PC-3 (cell line): ENCODE data around the gene NR5A2. TPM values are rescaled to one million over a fixed set of nuclear protein-coding genes. Genes with fewer than 3 reads are reported as not detected.
A peak's percentile ranks its signal among the peaks of the same experiment; 100 is the strongest.

Experiments
- ATAC-seq: fragments of 200-7000 bp; cut with Tn5 transposase; 2 replicates; pipeline ENCODE4 v1.9.1; 2020; ENCODE audit warnings: mild to moderate bottlenecking, moderate library complexity
- BruUV-seq: library from RNA; stranded (reverse); fragments of 400-500 nt; replicated peaks from 2 replicates; lab custom pipeline; 2021; lab: Mats Ljungman, UMichigan
- CTCF ChIA-PET: fragments of 300-600 bp; sonication (Branson Sonifier 250); formaldehyde crosslinking; loops from one replicate; lab custom pipeline; 2022; ENCODE audit warnings: antibody characterized with exemption; lab: Charles Lee
- POLR2A ChIA-PET: fragments of 300-600 bp; sonication (Branson Sonifier 250); formaldehyde crosslinking; loops from one replicate; lab custom pipeline; 2022; ENCODE audit warnings: antibody characterized with exemption; ENCODE audit not compliant: unreplicated experiment; lab: Charles Lee
- DNase-seq: peaks from one replicate; pipeline ENCODE4 v3.0.0-alpha.2; 2015
- H2AFZ ChIP-seq: fragments of 300-600 bp; sonication (generic); 2 replicates; pipeline ENCODE4 v1.6.0; 2016; ENCODE audit warnings: antibody characterized with exemption, low read length
- H3F3A ChIP-seq: fragments of 300-600 bp; sonication (generic); one replicate; pipeline ENCODE4 v1.6.0; 2017; ENCODE audit warnings: antibody characterized with exemption, low read length, control low read depth, mild to moderate bottlenecking; ENCODE audit not compliant: unreplicated experiment
- H3K27ac ChIP-seq: fragments of 300-600 bp; sonication (generic); 2 replicates; pipeline ENCODE4 v1.5.1; 2016; ENCODE audit warnings: mild to moderate bottlenecking, low read length
- H3K27me3 ChIP-seq: fragments of 300-600 bp; sonication (generic); 2 replicates; pipeline ENCODE4 v1.6.1; 2016; ENCODE audit warnings: low read length, mixed read lengths
- H3K36me3 ChIP-seq: fragments of 300-600 bp; sonication (generic); 2 replicates; pipeline ENCODE4 v1.6.1; 2016; ENCODE audit warnings: low read depth, mixed run types, low read length, mixed read lengths
- H3K4me1 ChIP-seq: fragments of 300-600 bp; sonication (generic); 2 replicates; pipeline ENCODE4 v1.5.1; 2016; ENCODE audit warnings: low read length; ENCODE audit not compliant: insufficient read depth
- H3K4me2 ChIP-seq: fragments of 300-600 bp; sonication (generic); 2 replicates; pipeline ENCODE4 v1.6.0; 2016; ENCODE audit warnings: low read length
- H3K4me3 ChIP-seq: fragments of 300-600 bp; sonication (generic); 2 replicates; pipeline ENCODE4 v1.5.1; 2016; ENCODE audit warnings: mild to moderate bottlenecking, low read length, mixed read lengths
- H3K79me2 ChIP-seq: fragments of 300-600 bp; sonication (generic); 2 replicates; pipeline ENCODE4 v1.6.1; 2017; ENCODE audit warnings: low read length, mixed read lengths
- H3K9ac ChIP-seq: fragments of 300-600 bp; sonication (generic); 2 replicates; pipeline ENCODE4 v1.6.0; 2016; ENCODE audit warnings: mild to moderate bottlenecking, low read length
- H3K9me2 ChIP-seq: fragments of 300-600 bp; sonication (generic); replicated peaks from 2 replicates; pipeline ENCODE4 v1.6.1; 2016; ENCODE audit warnings: mixed run types, low read length, mixed read lengths
- H3K9me3 ChIP-seq: fragments of 300-600 bp; sonication (generic); 2 replicates; pipeline ENCODE4 v1.6.1; 2016; ENCODE audit warnings: low read length, mixed read lengths
- H4K20me1 ChIP-seq: fragments of 300-600 bp; sonication (generic); 2 replicates; pipeline ENCODE4 v1.6.1; 2016; ENCODE audit warnings: low read length, mixed read lengths
- EZH2 ChIP-seq: fragments of 300-600 bp; sonication (generic); IDR thresholded peaks from one replicate; pipeline ENCODE4 v1.6.1; 2017; ENCODE audit warnings: antibody characterized with exemption, mild to moderate bottlenecking, low read length; ENCODE audit not compliant: unreplicated experiment
- EZH2phosphoT487 ChIP-seq: fragments of 300-600 bp; sonication (generic); IDR thresholded peaks from 2 replicates; pipeline ENCODE4 v1.6.1; 2018; ENCODE audit warnings: mild to moderate bottlenecking, antibody characterized with exemption, low read length, borderline replicate concordance
- intact Hi-C: fragments of 100-400 bp; cut with micrococcal nuclease; formaldehyde crosslinking; loops from 2 replicates; pipeline ENCODE4 v1.9.0; 2023
- total RNA-seq: library from RNA; depleted of rRNA; stranded (reverse); fragments of >200 nt; gene quantifications from 2 replicates; pipeline ENCODE4 v1.2.3, GENCODE V29; 2014
- TF ChIP-seq, protein P1 (sequence below): fragments of 300-600 bp; sonication (generic); conservative IDR thresholded peaks from 2 replicates; pipeline ENCODE4 v1.5.1; 2017; ENCODE audit warnings: antibody characterized with exemption, low read depth, mild to moderate bottlenecking, low read length

The NR5A2 gene
- total RNA-seq, 1 experiment from 2014 or later: 0.36 TPM

DNA sequence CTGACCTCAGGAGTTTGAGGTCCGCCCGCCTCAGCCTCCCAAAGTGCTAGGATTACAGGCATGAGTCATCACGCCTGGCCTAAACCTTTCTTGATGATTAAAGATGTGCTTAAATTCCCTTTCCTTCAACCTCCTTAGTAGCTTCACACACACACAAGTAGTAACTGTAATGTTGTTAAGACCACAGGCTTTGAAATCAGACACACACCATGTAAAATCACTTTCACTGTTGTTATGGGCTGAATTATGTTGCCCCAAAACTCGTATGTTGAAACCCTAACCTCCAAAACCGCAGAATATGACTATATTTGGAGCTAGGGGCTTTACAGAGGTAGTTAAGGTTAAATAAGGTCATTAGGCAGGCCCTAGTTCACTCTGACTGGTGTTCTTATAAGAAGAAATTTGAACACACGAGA is 180.2 kb downstream of the NR5A2 start:
- H3K36me3 ChIP-seq: no peaks in the 10 kb centered on the region
- ChIA-PET POLR2A (no interaction called here), CTCF (no interaction called here)
- no peaks in the 10 kb centered on the region for H4K20me1 ChIP-seq
- no peak overlapping the region for H3K4me3 ChIP-seq
- intact Hi-C loops: no loop called here
- BruUV-seq: no TSS peak
- 0 out of 2 replicates have a peak, but pooled peaks cover 5% of the 10 kb centered on the region for H3K9me2 ChIP-seq
- no peaks in the 10 kb centered on the region for H3K9me3 ChIP-seq
- TF ChIP-seq, protein P1, sequence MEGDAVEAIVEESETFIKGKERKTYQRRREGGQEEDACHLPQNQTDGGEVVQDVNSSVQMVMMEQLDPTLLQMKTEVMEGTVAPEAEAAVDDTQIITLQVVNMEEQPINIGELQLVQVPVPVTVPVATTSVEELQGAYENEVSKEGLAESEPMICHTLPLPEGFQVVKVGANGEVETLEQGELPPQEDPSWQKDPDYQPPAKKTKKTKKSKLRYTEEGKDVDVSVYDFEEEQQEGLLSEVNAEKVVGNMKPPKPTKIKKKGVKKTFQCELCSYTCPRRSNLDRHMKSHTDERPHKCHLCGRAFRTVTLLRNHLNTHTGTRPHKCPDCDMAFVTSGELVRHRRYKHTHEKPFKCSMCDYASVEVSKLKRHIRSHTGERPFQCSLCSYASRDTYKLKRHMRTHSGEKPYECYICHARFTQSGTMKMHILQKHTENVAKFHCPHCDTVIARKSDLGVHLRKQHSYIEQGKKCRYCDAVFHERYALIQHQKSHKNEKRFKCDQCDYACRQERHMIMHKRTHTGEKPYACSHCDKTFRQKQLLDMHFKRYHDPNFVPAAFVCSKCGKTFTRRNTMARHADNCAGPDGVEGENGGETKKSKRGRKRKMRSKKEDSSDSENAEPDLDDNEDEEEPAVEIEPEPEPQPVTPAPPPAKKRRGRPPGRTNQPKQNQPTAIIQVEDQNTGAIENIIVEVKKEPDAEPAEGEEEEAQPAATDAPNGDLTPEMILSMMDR: no peak
- TF ChIP-seq EZH2 (no peak), EZH2phosphoT487 (no peak)
- H3K4me1 ChIP-seq: peaks cover 35% of the 10 kb centered on the region
- 0 out of 2 replicates have a peak overlapping the region, but pooled peaks have one; percentile 77 for H3K27ac ChIP-seq
- H3K9ac ChIP-seq: no peak overlapping the region
- ATAC-seq: no peak
- no peak overlapping the region for H2AFZ ChIP-seq
- DNase-seq: peak; percentile 64
- no peaks in the 10 kb centered on the region for H3K27me3 ChIP-seq
- 0 out of 2 replicates have a peak overlapping the region, but pooled peaks have one; percentile 0 for H3K4me2 ChIP-seq
- no peaks in the 10 kb centered on the region for H3K79me2 ChIP-seq
- H3F3A ChIP-seq: no peaks in the 10 kb centered on the region

DNA sequence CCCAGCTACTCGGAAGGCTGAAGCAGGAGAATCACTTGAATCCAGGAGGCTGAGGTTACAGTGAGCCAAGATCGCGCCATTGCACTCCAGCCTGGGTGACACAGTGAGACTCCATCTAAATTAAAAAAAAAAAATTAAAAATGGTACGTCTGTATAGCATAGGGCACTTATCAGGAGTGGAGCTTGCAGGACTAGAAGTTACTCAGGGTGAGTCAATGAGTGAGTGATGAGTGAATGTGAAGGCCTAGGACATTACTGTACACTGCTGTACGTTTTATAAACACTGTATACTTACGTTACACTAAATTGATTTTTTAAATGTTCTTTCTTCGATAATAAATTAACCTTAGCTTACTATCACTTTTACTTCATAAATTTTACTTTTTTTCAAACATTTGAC is 183.6 kb downstream of the NR5A2 start:
- peak overlapping the region; percentile 18 for H3K4me2 ChIP-seq
- no peaks in the 10 kb centered on the region for H3K27me3 ChIP-seq
- no peaks in the 10 kb centered on the region for H3K79me2 ChIP-seq
- H3K4me3 ChIP-seq: no peak overlapping the region
- H3K36me3 ChIP-seq: no peaks in the 10 kb centered on the region
- H3K9me2 ChIP-seq: no peaks in the 10 kb centered on the region
- no peaks in the 10 kb centered on the region for H3F3A ChIP-seq
- no peak overlapping the region for H2AFZ ChIP-seq
- H3K27ac ChIP-seq: peak overlapping the region; percentile 11; the same call in 1 of the 2 replicates
- intact Hi-C loops: no loop called here
- ChIA-PET CTCF (interaction anchor here (0.5 kb wide), 1 partner anchor 183 kb away, joined by 5 read pairs; no protein-coding TSS in a partner anchor), POLR2A (interaction anchor here (0.6 kb wide), 1 partner anchor 36 kb away, joined by 4 read pairs; no protein-coding TSS in a partner anchor)
- H3K9ac ChIP-seq: no peak overlapping the region
- H3K9me3 ChIP-seq: no peaks in the 10 kb centered on the region
- no TSS peak for BruUV-seq
- ATAC-seq: peak; percentile 91
- DNase-seq: peak; percentile 97
- peaks cover 30% of the 10 kb centered on the region for H3K4me1 ChIP-seq
- no peaks in the 10 kb centered on the region for H4K20me1 ChIP-seq
- TF ChIP-seq EZH2: no peak
- TF ChIP-seq, protein P1: no peak
- no peak for TF ChIP-seq EZH2phosphoT487

DNA sequence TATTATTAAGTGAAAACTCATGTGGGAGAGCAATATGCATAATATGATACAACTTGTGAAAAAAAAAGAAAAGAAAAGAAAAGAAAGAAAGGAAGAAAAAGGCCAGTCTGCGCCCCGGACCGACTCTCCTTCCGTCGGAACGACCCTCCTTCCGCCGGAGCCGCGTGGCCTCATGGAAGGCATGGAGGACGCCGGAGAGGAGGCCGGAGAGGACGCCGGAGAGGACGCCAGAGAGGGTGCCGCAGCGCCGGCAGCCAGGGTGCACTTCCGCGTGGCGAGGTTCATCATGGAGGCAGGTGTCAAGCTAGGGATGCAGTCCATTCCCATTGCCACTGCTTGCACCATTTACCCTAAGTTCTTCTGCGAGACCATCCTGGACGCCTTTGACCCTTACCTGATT is 185.9 kb downstream of the NR5A2 start:
- H3K4me2 ChIP-seq: no peak overlapping the region
- ATAC-seq: no peak
- no peak overlapping the region for H3K9ac ChIP-seq
- ChIA-PET POLR2A (no interaction called here), CTCF (no interaction called here)
- H3K9me3 ChIP-seq: no peaks in the 10 kb centered on the region
- H2AFZ ChIP-seq: no peak overlapping the region
- no peaks in the 10 kb centered on the region for H3K36me3 ChIP-seq
- intact Hi-C loops: no loop called here
- no TSS peak for BruUV-seq
- H3K4me1 ChIP-seq: peaks cover 12% of the 10 kb centered on the region
- no peaks in the 10 kb centered on the region for H3K79me2 ChIP-seq
- TF ChIP-seq EZH2phosphoT487: no peak
- TF ChIP-seq EZH2: no peak
- TF ChIP-seq, protein P1: no peak
- no peak overlapping the region for H3K27ac ChIP-seq
- no peak for DNase-seq
- H3K27me3 ChIP-seq: no peaks in the 10 kb centered on the region
- no peaks in the 10 kb centered on the region for H4K20me1 ChIP-seq
- H3F3A ChIP-seq: no peaks in the 10 kb centered on the region
- H3K9me2 ChIP-seq: no peaks in the 10 kb centered on the region
- no peak overlapping the region for H3K4me3 ChIP-seq
